H1 (cell line): ENCODE results near the gene UBD. TPM values are rescaled to one million over a fixed set of nuclear protein-coding genes. Genes with fewer than 3 reads are reported as not detected.

Experiments
- CTCF ChIA-PET: fragments of 300-600 bp; sonication (Branson Sonifier 250); formaldehyde crosslinking; loops from one replicate; lab custom pipeline; 2021; ENCODE audit not compliant: partially characterized antibody; lab: Charles Lee
- POLR2A ChIA-PET: fragments of 300-600 bp; sonication (Branson Sonifier 250); formaldehyde crosslinking; loops from one replicate; lab custom pipeline; 2021; ENCODE audit warnings: inconsistent platforms; ENCODE audit not compliant: partially characterized antibody; lab: Charles Lee
- DNase-seq, 2 experiments: peaks; one replicate each; pipeline versions ENCODE4 v3.0.0 to v3.0.0-alpha.2; 2010 to 2022; ENCODE audit warnings: low spot score in 2 of 2, low read depth in 1 of 2, mixed read lengths in 1 of 2
- FAIRE-seq: peaks from 2 replicates; lab custom pipeline; 2011; peaks lifted over from hg19 to GRCh38; lab: Jason Lieb, UNC
- H2AFZ ChIP-seq: 2 replicates; pipeline ENCODE4 v1.8.1; 2012; ENCODE audit warnings: low read length, inconsistent platforms
- H2AK5ac ChIP-seq: 2 replicates; pipeline ENCODE4 v1.6.1; 2013; ENCODE audit warnings: low read depth, low read length
- H2BK120ac ChIP-seq: replicated peaks from 2 replicates; pipeline ENCODE3; 2013; ENCODE audit warnings: low read depth, low read length, inconsistent platforms
- H2BK12ac ChIP-seq: 2 replicates; pipeline ENCODE4 v1.6.1; 2013; ENCODE audit warnings: low read depth, low read length
- H2BK15ac ChIP-seq: 2 replicates; pipeline ENCODE4 v1.6.1; 2013; ENCODE audit warnings: low read length
- H2BK20ac ChIP-seq: 2 replicates; pipeline ENCODE4 v1.6.1; 2013; ENCODE audit warnings: low read length
- H2BK5ac ChIP-seq: 2 replicates; pipeline ENCODE4 v1.6.1; 2013; ENCODE audit warnings: low read depth, low read length
- H3K14ac ChIP-seq: 2 replicates; pipeline ENCODE4 v1.6.1; 2013; ENCODE audit warnings: inconsistent platforms; ENCODE audit not compliant: insufficient read length
- H3K18ac ChIP-seq: 2 replicates; pipeline ENCODE4 v1.6.1; 2013; ENCODE audit warnings: low read length; ENCODE audit errors: extremely low read depth
- H3K23ac ChIP-seq: 2 replicates; pipeline ENCODE4 v1.6.1; 2013; ENCODE audit warnings: inconsistent platforms; ENCODE audit not compliant: insufficient read length
- H3K23me2 ChIP-seq: 2 replicates; pipeline ENCODE4 v1.6.1; 2013; ENCODE audit warnings: low read depth, low read length
- H3K27ac ChIP-seq: 2 replicates; pipeline ENCODE4 v1.6.1; 2011; ENCODE audit warnings: low read depth, low read length, inconsistent platforms
- H3K27me3 ChIP-seq, 4 experiments: replicated peaks in 1 of 4; 1 replicate in 1 of 4; 2 replicates in 3 of 4; pipeline versions ENCODE4 v1.6.1 to v1.8.1; 2011 to 2013; ENCODE audit warnings: low read length in 3 of 4, mild to moderate bottlenecking in 3 of 4, inconsistent platforms in 2 of 4, mixed read lengths in 2 of 4, moderate library complexity in 1 of 4; ENCODE audit not compliant: control insufficient read depth in 3 of 4, insufficient read depth in 3 of 4; ENCODE audit errors: extremely low read depth in 1 of 4
- H3K36me3 ChIP-seq, 4 experiments: 2 replicates each; pipeline versions ENCODE4 v1.6.1 to v1.8.1; 2011 to 2013; ENCODE audit warnings: mild to moderate bottlenecking in 4 of 4, low read length in 3 of 4, moderate library complexity in 2 of 4, control low read depth in 1 of 4, inconsistent platforms in 1 of 4; ENCODE audit not compliant: insufficient read depth in 4 of 4, control insufficient read depth in 2 of 4
- H3K4ac ChIP-seq: replicated peaks from 2 replicates; pipeline ENCODE3; 2013; ENCODE audit warnings: low read length, low read depth, mixed read lengths, inconsistent platforms; ENCODE audit not compliant: insufficient read length
- H3K4me1 ChIP-seq, 4 experiments: replicated peaks in 1 of 4; 1 replicate in 1 of 4; 2 replicates in 3 of 4; pipeline versions ENCODE4 v1.6.1 to v1.8.1; 2011 to 2013; ENCODE audit warnings: low read length in 3 of 4, inconsistent platforms in 2 of 4, mixed read lengths in 1 of 4; ENCODE audit not compliant: insufficient read depth in 4 of 4, control insufficient read depth in 3 of 4
- H3K4me2 ChIP-seq, 2 experiments: 2 replicates each; pipeline versions ENCODE4 v1.6.1 to v1.8.1; 2011 to 2013; ENCODE audit warnings: low read depth in 2 of 2, low read length in 2 of 2, control low read depth in 1 of 2, inconsistent platforms in 1 of 2, mild to moderate bottlenecking in 1 of 2; ENCODE audit not compliant: insufficient read depth in 1 of 2
- H3K4me3 ChIP-seq, 4 experiments: fragments of 200-600, 300-600 bp in 1 of 4; sonication (generic), shearing (Covaris generic), sonication (Bioruptor Twin) in 1 of 4; 2 replicates each; pipeline versions ENCODE4 v1.5.1 to v1.8.1; 2011 to 2016; ENCODE audit warnings: low read length in 4 of 4, low read depth in 3 of 4, control low read depth in 2 of 4, inconsistent platforms in 2 of 4, mild to moderate bottlenecking in 2 of 4, mixed read lengths in 1 of 4, moderate library complexity in 1 of 4; ENCODE audit not compliant: insufficient read depth in 2 of 4; ENCODE audit errors: extremely low read depth in 1 of 4
- H3K56ac ChIP-seq: replicated peaks from 2 replicates; pipeline ENCODE3; 2013; ENCODE audit warnings: low read depth, mild to moderate bottlenecking, mixed read lengths, low read length, inconsistent platforms; ENCODE audit not compliant: insufficient read length
- H3K79me1 ChIP-seq: 2 replicates; pipeline ENCODE4 v1.6.1; 2013; ENCODE audit warnings: low read depth, low read length, control low read depth
- H3K79me2 ChIP-seq, 2 experiments: 2 replicates each; pipeline versions ENCODE4 v1.6.1 to v1.8.1; 2012 to 2013; ENCODE audit warnings: low read length in 2 of 2, mild to moderate bottlenecking in 2 of 2, inconsistent platforms in 1 of 2; ENCODE audit not compliant: insufficient read depth in 2 of 2, control insufficient read depth in 1 of 2
- H3K9ac ChIP-seq, 4 experiments: replicated peaks in 1 of 4; 1 replicate in 1 of 4; 2 replicates in 3 of 4; pipeline versions ENCODE4 v1.6.1 to v1.8.1; 2011 to 2013; ENCODE audit warnings: low read depth in 3 of 4, low read length in 3 of 4, control low read depth in 2 of 4, mild to moderate bottlenecking in 2 of 4, moderate library complexity in 2 of 4, inconsistent platforms in 1 of 4; ENCODE audit errors: extremely low read depth in 1 of 4
- H3K9me3 ChIP-seq, 2 experiments: 2 replicates each; pipeline versions ENCODE4 v1.6.1 to v1.8.1; 2012 to 2013; ENCODE audit warnings: mild to moderate bottlenecking in 2 of 2, moderate library complexity in 2 of 2, control low read depth in 1 of 2, inconsistent platforms in 1 of 2, low read depth in 1 of 2, low read length in 1 of 2, mixed read lengths in 1 of 2; ENCODE audit not compliant: insufficient read depth in 2 of 2
- H4K20me1 ChIP-seq, 2 experiments: replicated peaks in 1 of 2; 2 replicates each; pipeline versions ENCODE3 to v1.8.1; 2011 to 2013; ENCODE audit warnings: inconsistent platforms in 2 of 2, low read length in 2 of 2, mild to moderate bottlenecking in 1 of 2; ENCODE audit not compliant: insufficient read depth in 2 of 2, control insufficient read depth in 1 of 2
- H4K5ac ChIP-seq: 2 replicates; pipeline ENCODE4 v1.6.1; 2013; ENCODE audit warnings: low read length, low read depth, mixed read lengths, inconsistent platforms; ENCODE audit not compliant: insufficient read length
- H4K8ac ChIP-seq: 2 replicates; pipeline ENCODE4 v1.8.0; 2013; ENCODE audit warnings: mild to moderate bottlenecking, moderate library complexity, low read length, inconsistent platforms; ENCODE audit not compliant: insufficient read depth; ENCODE audit errors: extremely low read depth
- H4K91ac ChIP-seq: replicated peaks from 2 replicates; pipeline ENCODE3; 2013; ENCODE audit warnings: low read length, mixed read lengths, inconsistent platforms; ENCODE audit not compliant: insufficient read length
- GABPA ChIP-seq: IDR thresholded peaks from 2 replicates; pipeline ENCODE4 v1.6.1; 2011; ENCODE audit warnings: mild to moderate bottlenecking, low read length, moderate library complexity, borderline replicate concordance; ENCODE audit not compliant: insufficient read depth
- HDAC6 ChIP-seq: IDR thresholded peaks from one replicate; pipeline ENCODE4 v1.7.1; 2012; ENCODE audit warnings: low read depth, mild to moderate bottlenecking, inconsistent platforms, low read length, moderate library complexity
- SP2 ChIP-seq: IDR thresholded peaks from 2 replicates; pipeline ENCODE4 v1.6.1; 2012; ENCODE audit warnings: mild to moderate bottlenecking, low read length, inconsistent platforms
- WGBS, 2 experiments: shearing (Covaris generic) in 1 of 2; methylation state at CpG; one replicate each; pipeline versions ENCODE4 v1.1.6 to v1.1.7; 2013 to 2015; ENCODE audit warnings: low lambda C conversion rate in 2 of 2, mixed read lengths in 2 of 2, inconsistent platforms in 1 of 2, low coverage in 1 of 2, missing lambda C conversion rate in 1 of 2; ENCODE audit not compliant: insufficient replicate concordance in 2 of 2, insufficient coverage in 1 of 2, insufficient read length in 1 of 2; ENCODE audit errors: extremely low coverage in 1 of 2, missing lambda C conversion rate in 1 of 2; 5-methylcytosine and 5-hydroxymethylcytosine counted together
- polyA plus RNA-seq, 7 experiments: library from polyadenylated mRNA; depleted of rRNA in 3 of 7; stranded (reverse) in 5 of 7; unstranded in 2 of 7; fragments of >200 nt in 5 of 7; fragments of 200-250 nt in 2 of 7; gene quantifications; 1 replicate in 5 of 7; 2 replicates in 1 of 7; 4 replicates in 1 of 7; pipeline versions ENCODE4 v1.2.1 to v1.2.3, GENCODE V29; 2011 to 2013; ENCODE audit warnings: missing spikeins in 2 of 7, mixed read lengths in 2 of 7
- total RNA-seq: library from RNA; stranded (reverse); fragmentation: NEBNext Ultra II Directional; extraction: Animal tissue kit (Norgen Biotek cat#: 25700); gene quantifications from 2 replicates; pipeline ENCODE4 v1.2.1, GENCODE V29; 2021

The UBD gene
- total and polyA plus RNA-seq, 2 of the 8 experiments (the other 6 are each of a cell fraction or from before 2014, with no cell fraction given), result 0.23 TPM; not detected in 1

DNA sequence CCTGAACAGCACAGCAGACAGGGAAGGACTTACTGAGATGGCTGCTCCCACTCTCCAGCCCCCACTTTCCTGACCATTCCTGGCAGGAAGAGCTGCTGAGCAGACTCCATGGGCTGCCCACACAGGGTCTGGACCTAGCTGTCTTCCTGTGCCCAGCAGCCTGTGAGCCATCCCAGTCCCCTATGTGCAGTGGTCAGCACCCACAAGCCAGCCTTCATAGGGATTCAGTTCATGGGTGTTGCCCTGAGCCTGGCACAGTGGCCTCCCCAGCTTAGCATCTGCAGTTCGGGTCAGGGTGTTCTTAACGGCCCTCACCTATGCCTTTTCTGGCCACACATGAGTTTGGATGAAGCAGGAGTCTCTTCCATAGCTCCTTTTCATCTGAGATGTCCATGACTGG is 32.0 kb downstream of the UBD start:
- H3K4me2 ChIP-seq, result no peak overlapping the region
- H2BK15ac ChIP-seq, result no peak overlapping the region
- no peak overlapping the region for H3K4me3 ChIP-seq
- H2BK20ac ChIP-seq, result no peak overlapping the region
- no peak overlapping the region for H2BK12ac ChIP-seq
- no peaks in the 10 kb centered on the region for H4K20me1 ChIP-seq
- H3K4me1 ChIP-seq, result peaks cover 0 to 7% (median 0%) of the 10 kb centered on the region in 4 experiments; a peak in 4 of 7 replicates
- H4K5ac ChIP-seq, result no peak overlapping the region
- no peak overlapping the region for H2AK5ac ChIP-seq
- ChIA-PET CTCF (interaction anchor here (0.9 to 1.3 kb wide), 3 partner anchors 12 to 511 kb away, joined by 3 read pairs; no protein-coding TSS in a partner anchor), POLR2A (no interaction called here)
- H3K23ac ChIP-seq, result no peak overlapping the region
- no peak overlapping the region for H3K9ac ChIP-seq
- H2BK120ac ChIP-seq, result no peak overlapping the region
- no peaks in the 10 kb centered on the region; a peak in 1 of 7 replicates for H3K27me3 ChIP-seq
- no peak for FAIRE-seq
- no peaks in the 10 kb centered on the region for H3K79me1 ChIP-seq
- H3K23me2 ChIP-seq, result no peaks in the 10 kb centered on the region
- H4K8ac ChIP-seq, result no peak overlapping the region
- no peak overlapping the region for H3K18ac ChIP-seq
- DNase-seq, result no peak
- H3K56ac ChIP-seq, result no peak overlapping the region
- no peak overlapping the region for H3K27ac ChIP-seq
- H3K9me3 ChIP-seq, result peaks cover 7 to 12% of the 10 kb centered on the region in 2 experiments
- no peaks in the 10 kb centered on the region for H3K36me3 ChIP-seq
- H3K4ac ChIP-seq, result no peak overlapping the region
- TF ChIP-seq SP2, result no peak
- TF ChIP-seq GABPA, result no peak
- TF ChIP-seq HDAC6, result no peak
- H2AFZ ChIP-seq, result no peak overlapping the region
- H2BK5ac ChIP-seq, result no peak overlapping the region
- WGBS, 2 experiments, result 86% methylated on average over 2 of the region's 2 CpGs; no CpG with 5 or more reads in 1 of the 2 experiments
- H3K14ac ChIP-seq, result no peak overlapping the region
- H4K91ac ChIP-seq, result no peak overlapping the region
- H3K79me2 ChIP-seq, result no peaks in the 10 kb centered on the region
